Fibroblast of skin of left biceps (primary cell): ENCODE results near the gene LRIF1.
"Not testable (repeated sequence)": the region's sequence is repeated elsewhere in the genome, so short reads cannot be mapped to it uniquely, and the experiment has no call there.

Experiments
- DNase-seq, 2 experiments: peaks; one replicate each; pipeline ENCODE4 v3.0.0-alpha.2; 2013; ENCODE audit warnings: low read depth in 2 of 2

LRIF1 gene

DNA sequence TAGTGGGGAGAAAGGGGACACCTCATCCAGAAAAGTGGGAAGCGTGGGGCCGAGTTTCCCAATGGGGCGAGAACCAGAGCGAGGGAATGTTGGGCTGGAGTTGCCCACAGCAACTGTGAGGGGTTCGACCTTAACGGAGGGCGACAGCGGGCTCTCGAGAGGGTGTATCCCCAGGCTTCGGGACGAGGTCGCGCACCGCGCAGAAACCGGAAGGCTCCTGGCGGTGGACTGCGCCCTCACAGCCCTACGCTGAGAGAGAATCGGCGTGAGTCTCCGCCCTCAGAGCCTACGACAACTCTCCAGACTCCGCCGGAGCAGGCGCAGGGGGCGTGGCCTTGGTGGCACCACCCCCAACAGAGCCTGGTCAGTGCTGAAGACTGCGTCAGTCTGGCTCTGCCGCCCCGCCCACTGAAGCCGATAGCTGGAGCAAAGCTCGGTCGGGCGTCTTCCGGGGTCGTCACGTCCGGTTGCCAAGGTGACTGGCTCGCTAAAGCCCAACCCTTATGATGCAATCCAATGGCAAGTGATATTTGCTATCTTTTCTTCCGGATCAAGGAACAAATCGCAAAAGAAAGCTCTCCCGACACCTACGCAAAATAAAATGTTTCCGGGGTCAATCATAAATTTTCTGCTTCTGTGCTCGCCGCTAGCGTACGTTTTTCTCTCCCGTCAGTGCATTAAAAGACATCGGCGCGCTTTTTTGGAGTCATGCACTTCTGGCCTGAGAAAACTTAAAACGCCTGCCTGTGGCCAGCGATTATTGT is at the start of gene LRIF1:
LRIF1 (minus strand) TSS at position 232 of the 764 bp plus-strand sequence. CDS start 234 bp downstream, outside the sequence.
- peak; percentile 97 to 98 for DNase-seq

DNA sequence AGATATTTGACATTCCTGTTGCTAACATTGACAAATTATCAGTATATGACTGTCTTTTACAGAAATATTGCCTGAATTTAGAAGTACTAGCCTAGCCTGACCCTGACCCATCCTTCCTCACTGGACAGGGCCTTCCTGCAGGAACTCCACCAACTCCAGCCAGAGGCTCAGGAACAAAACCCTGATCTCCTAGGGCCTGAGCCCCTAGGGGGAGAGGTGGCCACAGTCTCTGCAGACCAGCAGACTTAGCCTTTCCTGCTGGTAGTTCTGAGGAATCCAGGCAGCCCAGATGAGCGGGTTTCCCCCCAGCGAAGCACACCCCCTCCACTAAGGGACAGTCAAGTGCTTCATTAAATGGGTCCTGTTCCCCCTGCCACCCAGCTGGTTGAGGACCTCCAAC is 44.3 kb upstream of the LRIF1 start:
- DNase-seq = no peak

- DNase-seq = no peak
These were observed 42.8 kb upstream of the LRIF1 start for GRCh38 chr1:111006556-111006955.

DNA sequence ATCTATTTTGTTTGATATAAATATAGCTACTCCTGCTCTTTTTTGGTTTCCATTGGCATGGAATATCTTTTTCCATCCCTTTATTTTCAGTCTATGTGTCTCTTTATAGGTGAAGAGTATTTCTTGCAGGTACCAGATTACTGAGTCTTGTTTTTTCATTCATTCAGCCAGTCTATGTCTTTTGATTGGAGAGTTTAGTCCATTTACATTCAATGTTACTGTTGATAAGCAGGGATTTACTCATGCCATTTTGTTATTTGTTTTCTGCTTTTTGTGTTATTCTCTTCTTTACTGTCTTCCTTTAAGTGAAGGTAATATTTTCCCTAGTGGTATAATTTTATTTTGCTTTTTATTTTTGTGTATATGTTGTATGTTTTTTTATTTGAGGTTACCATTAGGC is 35.9 kb upstream of the LRIF1 start:
- DNase-seq = not testable (repeated sequence)

- DNase-seq = not testable (repeated sequence)
These were observed 28.6 kb upstream of the LRIF1 start for GRCh38 chr1:110992329-110992728.

GRCh38 chr1:110991295-110991694 is 27.6 kb upstream of the LRIF1 start:
- DNase-seq = not testable (repeated sequence)

GRCh38 chr1:110990541-110990940 is 26.8 kb upstream of the LRIF1 start:
- no peak for DNase-seq

DNA sequence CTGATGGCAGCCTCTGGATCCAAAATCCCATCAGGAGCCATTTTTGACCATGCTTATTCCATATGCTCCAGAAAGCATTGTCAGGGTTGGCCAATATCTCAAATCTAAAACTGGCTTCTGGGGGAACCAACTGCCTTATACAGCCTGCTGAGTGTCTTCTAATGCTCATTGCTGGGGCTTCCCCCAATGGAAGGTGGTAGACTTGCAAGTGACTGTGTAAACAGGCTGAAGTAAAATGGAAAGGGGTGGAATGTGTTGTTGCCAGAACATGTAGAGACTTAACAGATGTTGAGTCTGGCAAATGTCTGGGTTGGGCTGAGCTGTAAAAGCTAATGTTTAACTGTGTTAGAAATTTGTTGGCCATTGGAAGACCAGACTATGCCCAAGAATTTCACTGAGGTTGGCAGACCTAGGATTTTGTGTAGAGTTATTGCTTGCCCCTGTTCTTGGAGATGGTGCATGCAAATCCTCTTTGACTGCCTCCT is 22.7 kb upstream of the LRIF1 start:
- DNase-seq = no peak

DNA sequence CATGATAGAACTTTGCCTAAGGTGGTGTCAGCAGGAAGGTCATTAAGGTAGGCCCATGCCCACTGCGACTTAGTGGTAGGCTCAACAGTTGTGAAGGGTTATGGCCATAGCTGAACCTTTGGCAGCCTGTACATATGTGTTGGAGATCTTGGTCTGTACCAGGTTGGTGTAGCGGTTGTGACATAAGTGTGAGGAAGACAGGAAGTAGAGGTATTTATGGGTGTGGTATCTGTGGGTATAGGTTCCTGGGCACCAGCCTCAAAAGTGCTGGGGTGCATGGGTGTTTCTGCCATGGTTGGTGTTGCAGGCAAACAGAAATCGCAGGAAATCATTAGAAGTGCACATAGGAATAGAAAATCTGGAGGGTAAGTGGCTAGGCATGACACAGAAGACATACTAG is 18.6 kb upstream of the LRIF1 start:
- DNase-seq = no peak

DNA sequence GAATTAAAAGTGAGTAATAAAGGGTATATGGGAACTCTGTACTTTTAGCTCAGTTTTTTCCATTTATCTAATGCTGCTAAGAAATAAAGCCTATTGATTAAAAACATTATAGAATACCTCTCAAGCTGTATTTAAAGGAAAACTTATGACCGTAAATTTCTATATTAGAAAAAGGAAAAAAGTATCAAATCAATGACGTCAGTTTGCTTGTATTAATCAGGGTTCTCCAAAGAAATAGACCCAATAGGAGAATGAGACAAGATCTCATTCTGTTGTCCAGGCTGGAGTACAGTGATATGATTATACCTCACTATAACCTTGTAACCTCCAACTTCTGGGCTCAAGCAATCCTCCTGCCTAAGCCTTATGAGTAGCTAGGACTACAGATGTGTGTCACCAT is 15.4 kb upstream of the LRIF1 start:
- DNase-seq = no peak

GRCh38 chr1:110976089-110976488 is 12.4 kb upstream of the LRIF1 start:
- no peak for DNase-seq

- DNase-seq = no peak
These were observed 11.5 kb upstream of the LRIF1 start for GRCh38 chr1:110975265-110975664.

- DNase-seq = no peak
These were observed 3.5 kb upstream of the LRIF1 start for GRCh38 chr1:110967256-110967655.

DNA sequence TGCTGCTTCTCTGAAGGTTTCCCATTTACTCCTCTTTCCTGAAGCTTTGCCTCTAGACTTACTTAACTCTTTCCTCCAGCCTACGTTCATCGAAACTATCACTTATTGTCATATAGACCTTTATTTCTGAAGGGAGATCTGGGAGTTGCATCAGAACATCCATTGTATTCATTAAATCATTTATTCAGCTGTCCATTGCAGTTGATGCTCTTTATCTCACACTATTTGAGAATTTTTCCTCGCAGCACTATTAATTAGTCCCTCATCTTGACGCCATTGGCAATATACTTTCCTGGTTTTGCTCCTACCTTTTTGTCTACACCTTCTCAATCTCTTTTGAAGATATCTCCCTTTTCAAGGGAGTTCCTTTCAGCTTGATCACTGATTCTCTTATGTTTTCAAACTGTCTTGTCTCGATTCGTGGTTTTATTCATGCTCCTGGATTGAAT is 757 bp upstream of the LRIF1 start:
- no peak for DNase-seq

DNA sequence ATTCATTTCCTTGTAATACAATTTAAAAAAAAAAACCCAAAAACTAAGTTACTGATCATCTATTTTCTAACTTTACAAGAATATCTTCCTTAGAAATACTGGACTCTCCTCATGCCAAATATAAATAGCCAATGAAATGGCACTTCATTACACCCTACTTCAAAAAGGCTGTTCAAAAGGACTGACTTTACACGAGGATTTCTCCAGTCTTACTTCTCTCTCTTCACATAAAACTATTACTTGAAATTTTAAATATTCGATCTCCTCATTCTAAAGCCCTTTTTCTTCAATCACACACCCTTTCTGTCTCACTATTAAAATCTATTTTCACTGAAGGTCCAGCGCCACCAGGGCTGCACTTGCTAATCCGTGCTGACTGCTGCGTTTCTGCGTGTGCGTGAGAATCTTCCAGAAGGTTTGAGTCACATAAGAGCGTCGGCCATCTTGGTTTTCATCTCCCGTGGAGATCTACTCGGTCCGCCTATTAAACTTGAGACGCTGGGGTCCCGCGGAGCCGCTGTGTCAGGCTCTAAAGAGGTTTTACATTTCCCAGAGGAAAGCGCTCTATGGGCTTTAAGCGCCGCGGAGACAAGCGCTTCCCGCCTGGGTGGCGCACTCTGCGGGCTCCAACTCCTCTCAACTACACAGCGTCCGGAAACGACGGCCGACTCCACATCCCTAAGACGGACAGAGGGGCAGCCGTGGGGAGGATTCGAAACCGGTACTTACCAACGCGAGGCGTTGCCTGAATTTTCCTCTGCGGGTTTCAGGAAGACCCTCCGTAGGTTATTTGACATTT is 631 bp downstream of the LRIF1 start:
- DNase-seq = peak; percentile 54

DNA sequence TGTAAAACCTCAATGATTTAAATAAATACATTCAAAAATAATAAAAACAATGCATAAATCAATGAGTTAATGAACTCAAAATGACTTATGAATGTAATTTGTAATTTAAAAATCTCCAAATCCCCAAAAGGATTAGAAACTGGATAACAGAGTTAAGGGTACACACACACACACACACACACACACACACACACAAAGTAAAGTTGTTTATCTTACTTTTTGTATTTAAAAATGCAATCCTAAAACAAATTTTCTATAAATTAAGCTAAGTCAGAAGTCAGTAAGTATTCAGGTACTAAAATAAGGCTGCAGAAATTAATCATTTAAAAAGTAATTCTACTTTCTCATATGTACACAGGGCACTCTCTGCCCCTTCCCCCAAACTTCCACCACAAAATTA is 1.8 kb downstream of the LRIF1 start:
- no peak for DNase-seq

GRCh38 chr1:110960777-110961420 is 2.8 kb downstream of the LRIF1 start:
- no peak for DNase-seq

DNA sequence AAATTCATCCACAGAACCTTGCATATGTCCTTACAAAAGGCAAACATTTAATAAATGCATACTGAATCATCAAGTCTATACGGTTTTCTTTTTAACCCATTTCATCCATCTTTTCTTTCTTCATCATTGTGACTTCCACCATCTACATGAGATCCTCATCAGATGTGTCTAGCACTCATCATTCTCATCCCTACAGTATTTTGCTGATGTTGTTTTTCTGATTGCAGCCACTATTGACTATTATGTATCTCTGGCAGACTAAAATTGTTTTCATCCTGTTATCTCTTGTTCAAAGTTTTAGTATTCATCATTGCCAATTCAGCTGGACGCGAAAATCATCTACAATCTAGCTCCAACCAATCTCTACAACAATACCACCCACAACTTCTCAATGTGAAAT is 5.9 kb downstream of the LRIF1 start:
- DNase-seq = no peak

GRCh38 chr1:110956586-110956985 is 7.1 kb downstream of the LRIF1 start:
- no peak for DNase-seq

- DNase-seq = no peak
These were observed 10.7 kb downstream of the LRIF1 start for GRCh38 chr1:110953031-110953430.

DNA sequence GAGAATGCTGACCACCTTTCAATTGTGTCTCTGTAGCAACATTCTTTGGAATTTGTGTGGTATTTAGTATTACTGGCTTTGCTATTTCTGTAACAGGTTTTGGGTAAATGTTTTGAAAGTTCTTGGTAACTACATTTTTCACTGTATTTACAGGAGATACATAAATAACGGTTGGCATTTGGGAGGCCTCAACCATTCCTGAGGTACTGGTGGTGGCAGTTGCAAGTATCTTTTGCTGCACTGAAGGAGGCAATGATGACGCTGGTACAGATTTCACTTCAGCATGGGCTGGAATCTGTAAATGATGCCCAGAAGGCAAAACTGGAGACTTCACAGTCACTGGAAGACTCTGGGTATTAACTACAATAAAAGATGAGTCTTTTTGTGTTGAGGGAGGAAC is 11.7 kb downstream of the LRIF1 start:
- no peak for DNase-seq

DNA sequence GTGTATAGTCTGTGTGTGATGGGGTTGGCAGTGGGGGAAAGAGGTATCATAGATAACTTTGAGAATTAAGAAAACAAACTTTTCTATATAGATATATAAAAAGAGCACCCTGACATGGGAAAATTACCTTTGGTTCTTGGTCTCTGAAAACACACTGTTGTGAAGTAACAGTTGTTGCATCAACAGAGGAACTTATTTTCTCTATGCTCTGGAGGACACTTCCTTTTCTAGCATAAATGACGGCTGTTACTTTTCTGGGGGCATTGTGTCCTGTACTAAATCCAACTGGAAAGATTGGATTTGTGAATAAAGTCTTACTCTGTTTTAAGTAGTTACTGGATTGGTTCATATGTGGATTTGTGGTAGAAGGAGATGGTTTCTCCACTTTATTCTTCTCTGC is 12.6 kb downstream of the LRIF1 start:
- DNase-seq = no peak
